GM06990 (cell line): ENCODE measurements around the gene FAM184B.

Source experiments
- DNase-seq: peaks from one replicate; pipeline ENCODE4 v3.0.0-alpha.2; 2011; ENCODE audit not compliant: insufficient read length; ENCODE audit errors: extremely low read depth
- H3K27me3 ChIP-seq: replicated peaks from 2 replicates; pipeline ENCODE4 v1.6.0; 2011; ENCODE audit warnings: low read length; ENCODE audit not compliant: control insufficient read depth, insufficient read depth
- H3K36me3 ChIP-seq: 2 replicates; pipeline ENCODE4 v1.5.1; 2011; ENCODE audit warnings: low read length; ENCODE audit not compliant: control insufficient read depth, insufficient read depth
- H3K4me3 ChIP-seq: replicated peaks from 2 replicates; pipeline ENCODE4 v1.5.1; 2011; ENCODE audit warnings: low read depth, mild to moderate bottlenecking, control low read depth, low read length
- TF ChIP-seq, protein P1 (sequence below): IDR thresholded peaks from 2 replicates; pipeline ENCODE4 v1.5.1; 2011; ENCODE audit warnings: low read length, control low read depth, mild to moderate bottlenecking, inconsistent platforms; ENCODE audit not compliant: insufficient read depth, poor library complexity, severe bottlenecking

The FAM184B gene

GRCh38 chr4:17781300-17782287, at the start of gene FAM184B:
TSS of gene FAM184B (minus strand) at chr4:17781621. CDS start at chr4:17781299, 322 bp downstream.
- TF ChIP-seq, protein P1, sequence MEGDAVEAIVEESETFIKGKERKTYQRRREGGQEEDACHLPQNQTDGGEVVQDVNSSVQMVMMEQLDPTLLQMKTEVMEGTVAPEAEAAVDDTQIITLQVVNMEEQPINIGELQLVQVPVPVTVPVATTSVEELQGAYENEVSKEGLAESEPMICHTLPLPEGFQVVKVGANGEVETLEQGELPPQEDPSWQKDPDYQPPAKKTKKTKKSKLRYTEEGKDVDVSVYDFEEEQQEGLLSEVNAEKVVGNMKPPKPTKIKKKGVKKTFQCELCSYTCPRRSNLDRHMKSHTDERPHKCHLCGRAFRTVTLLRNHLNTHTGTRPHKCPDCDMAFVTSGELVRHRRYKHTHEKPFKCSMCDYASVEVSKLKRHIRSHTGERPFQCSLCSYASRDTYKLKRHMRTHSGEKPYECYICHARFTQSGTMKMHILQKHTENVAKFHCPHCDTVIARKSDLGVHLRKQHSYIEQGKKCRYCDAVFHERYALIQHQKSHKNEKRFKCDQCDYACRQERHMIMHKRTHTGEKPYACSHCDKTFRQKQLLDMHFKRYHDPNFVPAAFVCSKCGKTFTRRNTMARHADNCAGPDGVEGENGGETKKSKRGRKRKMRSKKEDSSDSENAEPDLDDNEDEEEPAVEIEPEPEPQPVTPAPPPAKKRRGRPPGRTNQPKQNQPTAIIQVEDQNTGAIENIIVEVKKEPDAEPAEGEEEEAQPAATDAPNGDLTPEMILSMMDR, result no peak
- peak within 1 kb of the TSS; percentile 22 for H3K4me3 ChIP-seq
- peak; percentile 7 for DNase-seq

DNA sequence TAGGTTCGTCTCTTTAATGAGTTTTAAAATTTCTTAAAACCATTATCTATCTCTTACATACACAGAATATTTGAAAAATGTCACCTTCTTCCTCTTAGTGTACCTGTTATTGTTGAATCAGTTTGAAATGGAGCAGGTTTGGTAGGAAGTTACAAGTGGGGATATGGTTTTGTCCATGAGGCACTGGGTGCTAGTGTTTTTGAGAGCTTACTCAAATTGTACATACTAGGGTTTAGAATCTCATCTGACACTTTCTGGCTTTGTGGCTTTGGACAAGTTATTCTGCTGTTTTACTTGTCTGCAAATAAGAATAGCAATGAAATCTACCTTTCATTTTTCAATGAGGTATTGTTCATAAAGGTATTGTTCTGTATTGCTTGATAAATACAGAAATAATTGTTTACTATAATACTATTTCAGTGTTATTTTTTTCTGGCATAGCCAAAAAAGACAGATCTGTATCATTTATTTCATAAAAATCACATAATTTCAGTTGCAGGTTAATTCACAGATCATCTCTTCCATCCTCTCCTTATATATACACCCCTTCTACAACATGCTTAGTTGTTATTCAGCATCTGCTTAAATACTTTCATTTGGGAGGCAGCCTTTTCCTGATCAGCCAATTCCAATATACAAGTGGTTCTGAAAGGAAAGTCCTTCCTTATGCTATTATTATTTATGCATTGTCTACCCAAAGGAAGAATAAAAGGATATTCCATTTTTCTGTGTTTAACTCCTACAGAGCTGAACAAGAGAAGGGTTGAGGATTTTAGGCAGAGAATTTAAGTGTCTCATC, 42.6 kb upstream of the FAM184B start:
- no peak for DNase-seq
- no peak overlapping the region; the same call in 1 of the 2 replicates for H3K4me3 ChIP-seq
- TF ChIP-seq, protein P1, result no peak
- peaks cover 2% of the 10 kb centered on the region for H3K36me3 ChIP-seq
- no peaks in the 10 kb centered on the region for H3K27me3 ChIP-seq

More at GRCh38 chr4:17781300-17782287, at the start of gene FAM184B:
- Histone ChIP-seq H3K36me3 (no peaks in the 10 kb centered on the region), H3K27me3 (no peaks in the 10 kb centered on the region; the same call in none of the 2 replicates)

DNA sequence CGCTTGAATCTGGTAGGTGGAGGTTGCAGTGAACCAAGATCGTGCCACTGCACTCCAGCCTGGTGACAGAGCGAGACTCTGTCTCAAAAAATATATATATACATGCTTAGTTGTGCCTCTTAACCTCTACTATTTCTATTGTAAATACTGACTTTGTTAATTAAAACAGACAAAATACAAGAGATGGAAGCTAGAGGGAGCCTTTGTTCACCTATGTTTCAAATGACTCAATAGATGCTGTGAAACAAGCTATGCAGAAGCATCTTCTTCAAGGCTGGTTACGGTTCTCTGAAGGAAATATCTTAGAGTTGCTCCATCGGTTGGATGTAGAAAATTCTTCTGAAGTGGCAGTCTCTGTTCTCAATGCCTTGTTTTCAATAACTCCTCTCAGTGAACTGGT, 35.6 kb upstream of the FAM184B start:
- no peak overlapping the region for H3K4me3 ChIP-seq
- H3K36me3 ChIP-seq, result no peaks in the 10 kb centered on the region; the same call in 1 of the 2 replicates
- DNase-seq, result peak; percentile 30
- TF ChIP-seq, protein P1, result peak; percentile 49
- no peaks in the 10 kb centered on the region for H3K27me3 ChIP-seq

- TF ChIP-seq, protein P1, result no peak
- no peak for DNase-seq
Measured at GRCh38 chr4:17816142-17816541, 34.7 kb upstream of the FAM184B start.

DNA sequence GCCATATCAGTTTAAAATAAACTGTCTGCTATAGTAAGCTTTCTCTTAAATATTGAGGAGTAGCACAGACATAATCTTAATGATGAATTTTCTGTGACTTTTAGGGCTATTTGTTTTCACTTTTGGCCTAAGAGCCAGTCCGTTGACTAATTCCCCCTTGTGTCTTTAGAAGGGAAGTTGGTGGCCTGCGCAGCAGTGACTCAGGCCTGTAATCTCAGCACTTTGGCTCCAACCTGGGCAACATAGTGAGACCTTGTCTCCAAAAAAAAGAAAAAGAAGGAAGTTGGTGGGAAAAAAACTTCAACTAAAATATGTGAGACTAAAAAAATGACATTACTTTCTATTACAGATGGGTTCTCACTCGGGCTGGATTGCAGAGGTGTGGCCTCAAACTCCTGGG, 32.7 kb upstream of the FAM184B start:
- DNase-seq, result no peak
- TF ChIP-seq, protein P1, result no peak
- H3K4me3 ChIP-seq, result peak overlapping the region; percentile 25
- H3K27me3 ChIP-seq, result no peaks in the 10 kb centered on the region
- H3K36me3 ChIP-seq, result no peaks in the 10 kb centered on the region; the same call in 1 of the 2 replicates

More at GRCh38 chr4:17816142-17816541, 34.7 kb upstream of the FAM184B start:
- no peaks in the 10 kb centered on the region; the same call in 1 of the 2 replicates for H3K36me3 ChIP-seq
- no peaks in the 10 kb centered on the region for H3K27me3 ChIP-seq
- H3K4me3 ChIP-seq, result no peak overlapping the region
